OCI-LY1 (cell line): ENCODE data around the gene QPCT.
"Not testable (repeated sequence)": the region's sequence is repeated elsewhere in the genome, so short reads cannot be mapped to it uniquely, and the experiment has no call there.

Experiments used
- H2AFZ ChIP-seq: fragments of 200-600 bp; sonication (generic), shearing (Covaris generic); 2 replicates; pipeline ENCODE4 v1.6.0; 2014; ENCODE audit warnings: antibody characterized with exemption, mild to moderate bottlenecking, low read length
- H3F3A ChIP-seq: fragments of 200-600 bp; sonication (generic), shearing (Covaris generic); 2 replicates; pipeline ENCODE4 v1.6.0; 2014; ENCODE audit warnings: mild to moderate bottlenecking, antibody characterized with exemption, low read length, moderate library complexity; ENCODE audit not compliant: insufficient read depth
- H3K27ac ChIP-seq: fragments of 200-600 bp; sonication (generic); 2 replicates; pipeline ENCODE4 v1.5.1; 2014; ENCODE audit warnings: low read length, mixed run types, mild to moderate bottlenecking, low read depth; ENCODE audit not compliant: poor library complexity, severe bottlenecking
- H3K27me3 ChIP-seq: fragments of 200-600 bp; sonication (generic); 2 replicates; pipeline ENCODE4 v1.6.0; 2014; ENCODE audit warnings: antibody characterized with exemption, mild to moderate bottlenecking, low read length, moderate library complexity; ENCODE audit not compliant: insufficient read depth
- H3K36me3 ChIP-seq: fragments of 200-600 bp; sonication (generic); 2 replicates; pipeline ENCODE4 v1.6.1; 2014; ENCODE audit warnings: mild to moderate bottlenecking, antibody characterized with exemption, low read length, moderate library complexity, mixed read lengths; ENCODE audit not compliant: insufficient read depth
- H3K4me1 ChIP-seq: fragments of 200-600 bp; sonication (generic); 2 replicates; pipeline ENCODE4 v1.5.1; 2014; ENCODE audit warnings: mild to moderate bottlenecking, low read length, moderate library complexity; ENCODE audit not compliant: insufficient read depth, severe bottlenecking
- H3K4me2 ChIP-seq: fragments of 200-600 bp; sonication (generic), shearing (Covaris generic); 2 replicates; pipeline ENCODE4 v1.6.1; 2014; ENCODE audit warnings: low read length
- H3K4me3 ChIP-seq: fragments of 200-600 bp; sonication (generic); 2 replicates; pipeline ENCODE4 v1.5.1; 2014; ENCODE audit warnings: low read length, low read depth, mild to moderate bottlenecking, mixed read lengths; ENCODE audit not compliant: poor library complexity, severe bottlenecking
- H3K79me2 ChIP-seq: fragments of 200-600 bp; shearing (Covaris generic); 2 replicates; pipeline ENCODE4 v1.6.1; 2016; ENCODE audit warnings: mixed run types, low read length, mixed read lengths; ENCODE audit not compliant: insufficient read depth
- H3K9ac ChIP-seq: fragments of 200-600 bp; sonication (generic), shearing (Covaris generic); 2 replicates; pipeline ENCODE4 v1.6.1; 2014; ENCODE audit warnings: mild to moderate bottlenecking, low read length, mixed read lengths
- H3K9me2 ChIP-seq: fragments of 200-600 bp; sonication (generic), shearing (Covaris generic); 2 replicates; pipeline ENCODE4 v1.6.1; 2014; ENCODE audit warnings: low read depth, mild to moderate bottlenecking, low read length, mixed read lengths
- H3K9me3 ChIP-seq: fragments of 200-600 bp; shearing (Covaris generic); 2 replicates; pipeline ENCODE4 v1.6.1; 2014; ENCODE audit warnings: low read length, mixed read lengths
- H4K20me1 ChIP-seq: fragments of 200-600 bp; sonication (generic), shearing (Covaris generic); 2 replicates; pipeline ENCODE4 v1.6.0; 2016; ENCODE audit warnings: mild to moderate bottlenecking, low read length; ENCODE audit not compliant: insufficient read depth
- EZH2 ChIP-seq: fragments of 200-600 bp; sonication (generic), shearing (Covaris generic); IDR thresholded peaks from 2 replicates; pipeline ENCODE4 v1.8.0; 2017; ENCODE audit warnings: borderline replicate concordance, mixed run types, mild to moderate bottlenecking, antibody characterized with exemption, low read length, moderate library complexity, mixed read lengths
- TF ChIP-seq, protein P1 (sequence below): fragments of 200-600 bp; sonication (generic), shearing (Covaris generic); IDR thresholded peaks from 2 replicates; pipeline ENCODE4 v1.5.1; 2017; ENCODE audit warnings: mild to moderate bottlenecking, antibody characterized with exemption, low read length, moderate library complexity, mixed read lengths

Gene QPCT

DNA sequence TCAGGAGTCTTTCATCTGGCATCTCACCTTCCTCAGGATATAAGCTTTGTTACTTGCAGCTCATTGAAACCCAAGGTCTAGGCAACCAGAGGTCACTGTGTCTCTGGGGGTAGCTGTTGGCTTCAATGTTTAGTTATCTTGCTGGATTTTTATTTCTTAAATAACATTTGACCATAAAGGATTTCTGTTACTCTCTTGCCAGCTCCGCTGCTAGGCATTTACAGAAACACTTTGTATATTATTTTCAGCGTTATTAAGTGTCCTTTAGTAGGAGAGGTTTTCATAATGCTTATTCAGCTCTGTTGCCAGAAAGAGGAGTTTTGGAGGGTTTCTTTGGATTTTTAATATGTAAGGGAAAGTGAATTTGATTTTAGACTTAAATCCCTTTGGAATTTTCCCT is 61.4 kb downstream of the QPCT start:
- no peak overlapping the region for H3K9ac ChIP-seq
- no peak overlapping the region for H3K4me2 ChIP-seq
- no peak for TF ChIP-seq EZH2
- TF ChIP-seq, protein P1, sequence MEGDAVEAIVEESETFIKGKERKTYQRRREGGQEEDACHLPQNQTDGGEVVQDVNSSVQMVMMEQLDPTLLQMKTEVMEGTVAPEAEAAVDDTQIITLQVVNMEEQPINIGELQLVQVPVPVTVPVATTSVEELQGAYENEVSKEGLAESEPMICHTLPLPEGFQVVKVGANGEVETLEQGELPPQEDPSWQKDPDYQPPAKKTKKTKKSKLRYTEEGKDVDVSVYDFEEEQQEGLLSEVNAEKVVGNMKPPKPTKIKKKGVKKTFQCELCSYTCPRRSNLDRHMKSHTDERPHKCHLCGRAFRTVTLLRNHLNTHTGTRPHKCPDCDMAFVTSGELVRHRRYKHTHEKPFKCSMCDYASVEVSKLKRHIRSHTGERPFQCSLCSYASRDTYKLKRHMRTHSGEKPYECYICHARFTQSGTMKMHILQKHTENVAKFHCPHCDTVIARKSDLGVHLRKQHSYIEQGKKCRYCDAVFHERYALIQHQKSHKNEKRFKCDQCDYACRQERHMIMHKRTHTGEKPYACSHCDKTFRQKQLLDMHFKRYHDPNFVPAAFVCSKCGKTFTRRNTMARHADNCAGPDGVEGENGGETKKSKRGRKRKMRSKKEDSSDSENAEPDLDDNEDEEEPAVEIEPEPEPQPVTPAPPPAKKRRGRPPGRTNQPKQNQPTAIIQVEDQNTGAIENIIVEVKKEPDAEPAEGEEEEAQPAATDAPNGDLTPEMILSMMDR, result no peak
- H3K79me2 ChIP-seq, result no peaks in the 10 kb centered on the region
- H3K4me1 ChIP-seq, result no peaks in the 10 kb centered on the region
- no peaks in the 10 kb centered on the region for H3K27me3 ChIP-seq
- H3K9me2 ChIP-seq, result no peaks in the 10 kb centered on the region
- H3K36me3 ChIP-seq, result no peaks in the 10 kb centered on the region
- H2AFZ ChIP-seq, result no peak overlapping the region
- no peak overlapping the region for H3K27ac ChIP-seq
- H4K20me1 ChIP-seq, result no peaks in the 10 kb centered on the region
- no peaks in the 10 kb centered on the region for H3K9me3 ChIP-seq
- no peak overlapping the region for H3K4me3 ChIP-seq
- H3F3A ChIP-seq, result no peaks in the 10 kb centered on the region

DNA sequence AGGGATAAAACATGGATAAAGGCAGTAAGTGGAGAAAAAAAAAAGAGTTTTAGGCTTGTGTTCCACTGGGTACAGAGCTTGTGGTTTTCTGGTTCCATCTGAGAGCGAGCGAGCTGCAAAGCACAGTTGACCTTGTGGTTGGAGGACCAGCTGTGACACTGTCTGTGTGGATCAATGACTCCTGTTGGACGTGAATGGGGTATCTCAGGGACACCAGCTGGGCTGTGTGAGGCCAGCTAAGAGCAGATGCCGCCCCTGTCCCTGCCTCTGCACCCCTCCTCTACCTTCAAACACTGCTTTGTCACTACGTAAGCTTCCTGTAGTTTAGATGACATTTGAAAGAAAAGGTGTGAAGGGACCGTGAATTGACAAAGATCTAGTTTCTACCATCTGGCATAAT is 67.8 kb downstream of the QPCT start:
- H2AFZ ChIP-seq, result no peak overlapping the region
- H3K4me1 ChIP-seq, result peaks cover 4% of the 10 kb centered on the region
- H3K27ac ChIP-seq, result no peak overlapping the region
- H4K20me1 ChIP-seq, result no peaks in the 10 kb centered on the region
- H3K9ac ChIP-seq, result no peak overlapping the region
- H3K36me3 ChIP-seq, result no peaks in the 10 kb centered on the region
- H3K9me2 ChIP-seq, result no peaks in the 10 kb centered on the region
- no peak overlapping the region for H3K4me2 ChIP-seq
- no peaks in the 10 kb centered on the region for H3K79me2 ChIP-seq
- TF ChIP-seq, protein P1, result no peak
- no peak for TF ChIP-seq EZH2
- no peaks in the 10 kb centered on the region for H3K27me3 ChIP-seq
- H3K4me3 ChIP-seq, result no peak overlapping the region
- H3F3A ChIP-seq, result no peaks in the 10 kb centered on the region
- H3K9me3 ChIP-seq, result no peaks in the 10 kb centered on the region

DNA sequence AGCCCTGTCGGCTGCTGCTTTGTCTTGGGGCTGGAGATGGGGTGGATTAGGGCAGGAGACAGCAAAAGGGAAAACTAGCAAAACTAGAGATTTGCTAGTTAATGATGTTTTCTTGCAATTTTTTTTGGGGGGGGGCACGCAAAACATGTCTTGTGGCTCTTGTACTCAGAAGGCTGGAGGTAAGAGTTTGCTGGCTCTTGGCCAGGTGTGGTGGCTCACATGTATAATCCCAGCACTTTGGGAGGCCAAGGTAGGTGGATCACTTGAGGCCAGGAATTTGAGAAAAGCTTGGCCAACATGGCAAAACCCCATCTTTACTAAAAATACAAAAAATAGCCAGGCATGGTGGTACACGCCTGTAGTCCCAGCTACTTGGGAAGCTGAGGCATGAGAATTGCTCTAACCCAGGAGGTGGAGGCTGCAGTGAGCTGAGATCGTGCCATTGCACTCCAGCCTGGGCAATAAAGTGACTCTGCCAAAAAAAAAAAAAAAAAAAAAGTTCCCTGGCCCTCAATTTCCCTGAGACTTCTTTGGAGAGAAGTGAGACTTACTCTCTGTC is 69.6 kb downstream of the QPCT start:
- not testable (repeated sequence) for H3K79me2 ChIP-seq, H3K4me1 ChIP-seq, H3K9me3 ChIP-seq, H3K9ac ChIP-seq, H3K9me2 ChIP-seq, H3F3A ChIP-seq, H4K20me1 ChIP-seq, H3K27ac ChIP-seq, H3K4me3 ChIP-seq, H3K36me3 ChIP-seq, H3K4me2 ChIP-seq, H2AFZ ChIP-seq, H3K27me3 ChIP-seq

DNA sequence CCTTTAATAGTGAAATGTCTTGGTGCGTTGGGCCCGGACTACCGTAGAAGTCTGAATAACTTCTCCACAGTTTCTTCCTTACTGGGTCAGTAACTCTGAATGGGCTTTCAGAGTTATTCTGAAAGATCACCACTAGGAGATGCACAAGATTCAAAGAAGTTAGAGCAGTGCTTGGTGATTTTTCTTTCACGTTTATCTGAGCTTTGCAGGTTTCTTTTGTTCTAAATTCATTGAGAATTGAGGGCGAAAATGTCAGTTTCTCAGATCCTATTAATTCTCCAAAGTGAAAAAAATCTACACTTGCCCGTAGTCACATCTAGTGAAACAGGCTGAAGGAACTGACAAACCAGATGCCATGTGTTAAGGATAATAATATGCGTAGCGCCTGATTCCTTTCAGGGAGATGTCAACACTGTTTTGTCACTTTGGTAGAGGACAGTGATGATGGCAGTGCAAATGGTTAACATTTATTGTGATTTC is 70.1 kb downstream of the QPCT start:
- Histone ChIP-seq H3K27me3 (no peaks in the 10 kb centered on the region), H3K4me2 (no peak overlapping the region), H4K20me1 (no peaks in the 10 kb centered on the region), H3K9ac (no peak overlapping the region), H3K36me3 (no peaks in the 10 kb centered on the region), H3K4me1 (peaks cover 4% of the 10 kb centered on the region), H3K9me2 (no peaks in the 10 kb centered on the region), H3K27ac (no peak overlapping the region), H3K79me2 (no peaks in the 10 kb centered on the region), H3K4me3 (no peak overlapping the region), H3F3A (no peaks in the 10 kb centered on the region), H3K9me3 (no peaks in the 10 kb centered on the region), H2AFZ (no peak overlapping the region)
- TF ChIP-seq, protein P1, result peak; percentile 80
- no peak for TF ChIP-seq EZH2
